ENCODE measurements around the gene MIAT.

GRCh38 chr22:26648528-26649388 is 8.6 kb upstream of the MIAT start:
- TF ChIP-seq, protein P1, sequence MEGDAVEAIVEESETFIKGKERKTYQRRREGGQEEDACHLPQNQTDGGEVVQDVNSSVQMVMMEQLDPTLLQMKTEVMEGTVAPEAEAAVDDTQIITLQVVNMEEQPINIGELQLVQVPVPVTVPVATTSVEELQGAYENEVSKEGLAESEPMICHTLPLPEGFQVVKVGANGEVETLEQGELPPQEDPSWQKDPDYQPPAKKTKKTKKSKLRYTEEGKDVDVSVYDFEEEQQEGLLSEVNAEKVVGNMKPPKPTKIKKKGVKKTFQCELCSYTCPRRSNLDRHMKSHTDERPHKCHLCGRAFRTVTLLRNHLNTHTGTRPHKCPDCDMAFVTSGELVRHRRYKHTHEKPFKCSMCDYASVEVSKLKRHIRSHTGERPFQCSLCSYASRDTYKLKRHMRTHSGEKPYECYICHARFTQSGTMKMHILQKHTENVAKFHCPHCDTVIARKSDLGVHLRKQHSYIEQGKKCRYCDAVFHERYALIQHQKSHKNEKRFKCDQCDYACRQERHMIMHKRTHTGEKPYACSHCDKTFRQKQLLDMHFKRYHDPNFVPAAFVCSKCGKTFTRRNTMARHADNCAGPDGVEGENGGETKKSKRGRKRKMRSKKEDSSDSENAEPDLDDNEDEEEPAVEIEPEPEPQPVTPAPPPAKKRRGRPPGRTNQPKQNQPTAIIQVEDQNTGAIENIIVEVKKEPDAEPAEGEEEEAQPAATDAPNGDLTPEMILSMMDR (IDR thresholded peaks at IDR 0.05; ENCODE audit: low read depth, low read length, missing input control), result no peak
- no peak for TF ChIP-seq MAX (IDR thresholded peaks at IDR 0.05)
- TF ChIP-seq FOXA2 (IDR thresholded peaks at IDR 0.05), result no peak
- TF ChIP-seq ATF3 (IDR thresholded peaks at IDR 0.05), result no peak
- TF ChIP-seq YY1 (IDR thresholded peaks at IDR 0.05), result no peak
- TF ChIP-seq ZBTB33 (IDR thresholded peaks at IDR 0.05), result no peak
- TF ChIP-seq, protein P2, sequence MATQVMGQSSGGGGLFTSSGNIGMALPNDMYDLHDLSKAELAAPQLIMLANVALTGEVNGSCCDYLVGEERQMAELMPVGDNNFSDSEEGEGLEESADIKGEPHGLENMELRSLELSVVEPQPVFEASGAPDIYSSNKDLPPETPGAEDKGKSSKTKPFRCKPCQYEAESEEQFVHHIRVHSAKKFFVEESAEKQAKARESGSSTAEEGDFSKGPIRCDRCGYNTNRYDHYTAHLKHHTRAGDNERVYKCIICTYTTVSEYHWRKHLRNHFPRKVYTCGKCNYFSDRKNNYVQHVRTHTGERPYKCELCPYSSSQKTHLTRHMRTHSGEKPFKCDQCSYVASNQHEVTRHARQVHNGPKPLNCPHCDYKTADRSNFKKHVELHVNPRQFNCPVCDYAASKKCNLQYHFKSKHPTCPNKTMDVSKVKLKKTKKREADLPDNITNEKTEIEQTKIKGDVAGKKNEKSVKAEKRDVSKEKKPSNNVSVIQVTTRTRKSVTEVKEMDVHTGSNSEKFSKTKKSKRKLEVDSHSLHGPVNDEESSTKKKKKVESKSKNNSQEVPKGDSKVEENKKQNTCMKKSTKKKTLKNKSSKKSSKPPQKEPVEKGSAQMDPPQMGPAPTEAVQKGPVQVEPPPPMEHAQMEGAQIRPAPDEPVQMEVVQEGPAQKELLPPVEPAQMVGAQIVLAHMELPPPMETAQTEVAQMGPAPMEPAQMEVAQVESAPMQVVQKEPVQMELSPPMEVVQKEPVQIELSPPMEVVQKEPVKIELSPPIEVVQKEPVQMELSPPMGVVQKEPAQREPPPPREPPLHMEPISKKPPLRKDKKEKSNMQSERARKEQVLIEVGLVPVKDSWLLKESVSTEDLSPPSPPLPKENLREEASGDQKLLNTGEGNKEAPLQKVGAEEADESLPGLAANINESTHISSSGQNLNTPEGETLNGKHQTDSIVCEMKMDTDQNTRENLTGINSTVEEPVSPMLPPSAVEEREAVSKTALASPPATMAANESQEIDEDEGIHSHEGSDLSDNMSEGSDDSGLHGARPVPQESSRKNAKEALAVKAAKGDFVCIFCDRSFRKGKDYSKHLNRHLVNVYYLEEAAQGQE (IDR thresholded peaks at IDR 0.05), result no peak
- no peak for TF ChIP-seq SP1 (IDR thresholded peaks at IDR 0.05)
- TF ChIP-seq TAF1 (conservative IDR thresholded peaks at IDR 0.05), result no peak
- TF ChIP-seq FOXA1 (IDR thresholded peaks at IDR 0.05), result no peak
- no peak for TF ChIP-seq EGR1 (IDR thresholded peaks at IDR 0.05; ENCODE audit: low read depth in 2 of 2)
- TF ChIP-seq JUND (IDR thresholded peaks at IDR 0.05), result no peak
- TF ChIP-seq RAD21 (IDR thresholded peaks at IDR 0.05), result no peak
